H1 (cell line): ENCODE data around the gene XPNPEP1. TPM values are rescaled to one million over a fixed set of nuclear protein-coding genes. Genes with fewer than 3 reads are reported as not detected.

Source experiments
- BRCA1 ChIP-seq: IDR thresholded peaks from 2 replicates; pipeline ENCODE4 v1.6.1; 2012; ENCODE audit warnings: low read depth, low read length, improper control_type of control experiment
- EGR1 ChIP-seq: IDR thresholded peaks from 2 replicates; pipeline ENCODE4 v1.6.1; 2011; ENCODE audit warnings: low read depth, low read length, borderline replicate concordance
- EP300 ChIP-seq, 2 experiments: IDR thresholded peaks; 1 replicate in 1 of 2; 2 replicates in 1 of 2; pipeline ENCODE4 v1.6.1; 2011 to 2012; ENCODE audit warnings: low read depth in 2 of 2, low read length in 2 of 2, mild to moderate bottlenecking in 2 of 2, borderline replicate concordance in 1 of 2, inconsistent platforms in 1 of 2, moderate library complexity in 1 of 2
- FOSL1 ChIP-seq: IDR thresholded peaks from 2 replicates; pipeline ENCODE4 v1.6.1; 2011; ENCODE audit warnings: mild to moderate bottlenecking, low read depth, low read length, moderate library complexity; ENCODE audit not compliant: insufficient read depth
- GTF2F1 ChIP-seq: IDR thresholded peaks from 2 replicates; pipeline ENCODE4 v1.6.1; 2012; ENCODE audit warnings: low read depth, low read length, improper control_type of control experiment, borderline replicate concordance
- KDM5A ChIP-seq: fragments of 200-600 bp; IDR thresholded peaks from 2 replicates; pipeline ENCODE4 v1.7.1; 2012; ENCODE audit warnings: mild to moderate bottlenecking, low read length, inconsistent platforms, mixed read lengths
- PHF8 ChIP-seq: fragments of 200-600 bp; sonication (generic); conservative IDR thresholded peaks from 2 replicates; pipeline ENCODE4 v1.7.1; 2012; ENCODE audit warnings: low read depth, mild to moderate bottlenecking, inconsistent platforms, low read length, moderate library complexity
- RAD21 ChIP-seq, 2 experiments: IDR thresholded peaks in 1 of 2; conservative IDR thresholded peaks in 1 of 2; 2 replicates each; pipeline ENCODE4 v1.6.1; 2011; ENCODE audit warnings: low read depth in 2 of 2, low read length in 2 of 2, improper control_type of control experiment in 1 of 2, inconsistent platforms in 1 of 2, mild to moderate bottlenecking in 1 of 2, moderate library complexity in 1 of 2
- RFX5 ChIP-seq: IDR thresholded peaks from 2 replicates; pipeline ENCODE4 v1.6.1; 2011; ENCODE audit warnings: low read depth, low read length, improper control_type of control experiment, borderline replicate concordance
- TCF12 ChIP-seq: IDR thresholded peaks from 2 replicates; pipeline ENCODE4 v1.6.1; 2011; ENCODE audit warnings: low read depth, mild to moderate bottlenecking, low read length
- ZNF274 ChIP-seq: IDR thresholded peaks from 2 replicates; pipeline ENCODE4 v1.7.0; 2012; ENCODE audit warnings: low read length, borderline replicate concordance; ENCODE audit errors: extremely low read depth
- polyA plus RNA-seq, 7 experiments: library from polyadenylated mRNA; depleted of rRNA in 3 of 7; stranded (reverse) in 5 of 7; unstranded in 2 of 7; fragments of >200 nt in 5 of 7; fragments of 200-250 nt in 2 of 7; gene quantifications; 1 replicate in 5 of 7; 2 replicates in 1 of 7; 4 replicates in 1 of 7; pipeline versions ENCODE4 v1.2.1 to v1.2.3, GENCODE V29; 2011 to 2013; ENCODE audit warnings: missing spikeins in 2 of 7, mixed read lengths in 2 of 7
- total RNA-seq: library from RNA; stranded (reverse); fragmentation: NEBNext Ultra II Directional; extraction: Animal tissue kit (Norgen Biotek cat#: 25700); gene quantifications from 2 replicates; pipeline ENCODE4 v1.2.1, GENCODE V29; 2021
- TF ChIP-seq, protein P1 (sequence below): fragments of 300-600 bp; sonication (generic); IDR thresholded peaks from 2 replicates; pipeline ENCODE4 v1.7.1; 2012; ENCODE audit warnings: low read length, moderate library complexity, mild to moderate bottlenecking, inconsistent platforms; ENCODE audit not compliant: insufficient replicate concordance

Gene XPNPEP1
- total and polyA plus RNA-seq, 2 of the 8 experiments (the other 6 are each of a cell fraction or from before 2014, with no cell fraction given), result 61.1 to 201 TPM

- TF ChIP-seq, protein P1, sequence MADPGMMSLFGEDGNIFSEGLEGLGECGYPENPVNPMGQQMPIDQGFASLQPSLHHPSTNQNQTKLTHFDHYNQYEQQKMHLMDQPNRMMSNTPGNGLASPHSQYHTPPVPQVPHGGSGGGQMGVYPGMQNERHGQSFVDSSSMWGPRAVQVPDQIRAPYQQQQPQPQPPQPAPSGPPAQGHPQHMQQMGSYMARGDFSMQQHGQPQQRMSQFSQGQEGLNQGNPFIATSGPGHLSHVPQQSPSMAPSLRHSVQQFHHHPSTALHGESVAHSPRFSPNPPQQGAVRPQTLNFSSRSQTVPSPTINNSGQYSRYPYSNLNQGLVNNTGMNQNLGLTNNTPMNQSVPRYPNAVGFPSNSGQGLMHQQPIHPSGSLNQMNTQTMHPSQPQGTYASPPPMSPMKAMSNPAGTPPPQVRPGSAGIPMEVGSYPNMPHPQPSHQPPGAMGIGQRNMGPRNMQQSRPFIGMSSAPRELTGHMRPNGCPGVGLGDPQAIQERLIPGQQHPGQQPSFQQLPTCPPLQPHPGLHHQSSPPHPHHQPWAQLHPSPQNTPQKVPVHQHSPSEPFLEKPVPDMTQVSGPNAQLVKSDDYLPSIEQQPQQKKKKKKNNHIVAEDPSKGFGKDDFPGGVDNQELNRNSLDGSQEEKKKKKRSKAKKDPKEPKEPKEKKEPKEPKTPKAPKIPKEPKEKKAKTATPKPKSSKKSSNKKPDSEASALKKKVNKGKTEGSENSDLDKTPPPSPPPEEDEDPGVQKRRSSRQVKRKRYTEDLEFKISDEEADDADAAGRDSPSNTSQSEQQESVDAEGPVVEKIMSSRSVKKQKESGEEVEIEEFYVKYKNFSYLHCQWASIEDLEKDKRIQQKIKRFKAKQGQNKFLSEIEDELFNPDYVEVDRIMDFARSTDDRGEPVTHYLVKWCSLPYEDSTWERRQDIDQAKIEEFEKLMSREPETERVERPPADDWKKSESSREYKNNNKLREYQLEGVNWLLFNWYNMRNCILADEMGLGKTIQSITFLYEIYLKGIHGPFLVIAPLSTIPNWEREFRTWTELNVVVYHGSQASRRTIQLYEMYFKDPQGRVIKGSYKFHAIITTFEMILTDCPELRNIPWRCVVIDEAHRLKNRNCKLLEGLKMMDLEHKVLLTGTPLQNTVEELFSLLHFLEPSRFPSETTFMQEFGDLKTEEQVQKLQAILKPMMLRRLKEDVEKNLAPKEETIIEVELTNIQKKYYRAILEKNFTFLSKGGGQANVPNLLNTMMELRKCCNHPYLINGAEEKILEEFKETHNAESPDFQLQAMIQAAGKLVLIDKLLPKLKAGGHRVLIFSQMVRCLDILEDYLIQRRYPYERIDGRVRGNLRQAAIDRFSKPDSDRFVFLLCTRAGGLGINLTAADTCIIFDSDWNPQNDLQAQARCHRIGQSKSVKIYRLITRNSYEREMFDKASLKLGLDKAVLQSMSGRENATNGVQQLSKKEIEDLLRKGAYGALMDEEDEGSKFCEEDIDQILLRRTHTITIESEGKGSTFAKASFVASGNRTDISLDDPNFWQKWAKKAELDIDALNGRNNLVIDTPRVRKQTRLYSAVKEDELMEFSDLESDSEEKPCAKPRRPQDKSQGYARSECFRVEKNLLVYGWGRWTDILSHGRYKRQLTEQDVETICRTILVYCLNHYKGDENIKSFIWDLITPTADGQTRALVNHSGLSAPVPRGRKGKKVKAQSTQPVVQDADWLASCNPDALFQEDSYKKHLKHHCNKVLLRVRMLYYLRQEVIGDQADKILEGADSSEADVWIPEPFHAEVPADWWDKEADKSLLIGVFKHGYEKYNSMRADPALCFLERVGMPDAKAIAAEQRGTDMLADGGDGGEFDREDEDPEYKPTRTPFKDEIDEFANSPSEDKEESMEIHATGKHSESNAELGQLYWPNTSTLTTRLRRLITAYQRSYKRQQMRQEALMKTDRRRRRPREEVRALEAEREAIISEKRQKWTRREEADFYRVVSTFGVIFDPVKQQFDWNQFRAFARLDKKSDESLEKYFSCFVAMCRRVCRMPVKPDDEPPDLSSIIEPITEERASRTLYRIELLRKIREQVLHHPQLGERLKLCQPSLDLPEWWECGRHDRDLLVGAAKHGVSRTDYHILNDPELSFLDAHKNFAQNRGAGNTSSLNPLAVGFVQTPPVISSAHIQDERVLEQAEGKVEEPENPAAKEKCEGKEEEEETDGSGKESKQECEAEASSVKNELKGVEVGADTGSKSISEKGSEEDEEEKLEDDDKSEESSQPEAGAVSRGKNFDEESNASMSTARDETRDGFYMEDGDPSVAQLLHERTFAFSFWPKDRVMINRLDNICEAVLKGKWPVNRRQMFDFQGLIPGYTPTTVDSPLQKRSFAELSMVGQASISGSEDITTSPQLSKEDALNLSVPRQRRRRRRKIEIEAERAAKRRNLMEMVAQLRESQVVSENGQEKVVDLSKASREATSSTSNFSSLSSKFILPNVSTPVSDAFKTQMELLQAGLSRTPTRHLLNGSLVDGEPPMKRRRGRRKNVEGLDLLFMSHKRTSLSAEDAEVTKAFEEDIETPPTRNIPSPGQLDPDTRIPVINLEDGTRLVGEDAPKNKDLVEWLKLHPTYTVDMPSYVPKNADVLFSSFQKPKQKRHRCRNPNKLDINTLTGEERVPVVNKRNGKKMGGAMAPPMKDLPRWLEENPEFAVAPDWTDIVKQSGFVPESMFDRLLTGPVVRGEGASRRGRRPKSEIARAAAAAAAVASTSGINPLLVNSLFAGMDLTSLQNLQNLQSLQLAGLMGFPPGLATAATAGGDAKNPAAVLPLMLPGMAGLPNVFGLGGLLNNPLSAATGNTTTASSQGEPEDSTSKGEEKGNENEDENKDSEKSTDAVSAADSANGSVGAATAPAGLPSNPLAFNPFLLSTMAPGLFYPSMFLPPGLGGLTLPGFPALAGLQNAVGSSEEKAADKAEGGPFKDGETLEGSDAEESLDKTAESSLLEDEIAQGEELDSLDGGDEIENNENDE, result no peak
- TF ChIP-seq BRCA1 (no peak), TCF12 (no peak), KDM5A (no peak), EP300 (IDR thresholded peaks at IDR 0.05; ENCODE audit: borderline replicate concordance in 1 of 2, low read depth in 2 of 2, low read length in 2 of 2) (no peak), EGR1 (no peak), PHF8 (no peak), RFX5 (no peak), ZNF274 (no peak), FOSL1 (no peak), GTF2F1 (no peak), RAD21 (IDR thresholded peaks at IDR 0.05 in 1 of 2, conservative IDR thresholded peaks at IDR 0.05 in 1 of 2; ENCODE audit: low read depth in 2 of 2, low read length in 2 of 2) (no peak)
These were observed 34.7 kb upstream of the XPNPEP1 start (continued) for GRCh38 chr10:109958059-109958458.
